GM18505 (cell line): ENCODE data around the gene TMEM63A.
"Not testable (repeated sequence)": the region's sequence is repeated elsewhere in the genome, so short reads cannot be mapped to it uniquely, and the experiment has no call there.

Source experiments
- ATAC-seq: cut with Tn5 transposase; IDR thresholded peaks from one replicate; pipeline ENCODE4 v1.9.1; 2021; ENCODE audit not compliant: unreplicated experiment
- POLR2A ChIP-seq: IDR thresholded peaks from 4 replicates; pipeline ENCODE4 v1.6.1; 2011; ENCODE audit warnings: borderline replicate concordance; ENCODE audit not compliant: insufficient read depth, insufficient read length; ENCODE audit errors: extremely low read depth

Gene TMEM63A

DNA sequence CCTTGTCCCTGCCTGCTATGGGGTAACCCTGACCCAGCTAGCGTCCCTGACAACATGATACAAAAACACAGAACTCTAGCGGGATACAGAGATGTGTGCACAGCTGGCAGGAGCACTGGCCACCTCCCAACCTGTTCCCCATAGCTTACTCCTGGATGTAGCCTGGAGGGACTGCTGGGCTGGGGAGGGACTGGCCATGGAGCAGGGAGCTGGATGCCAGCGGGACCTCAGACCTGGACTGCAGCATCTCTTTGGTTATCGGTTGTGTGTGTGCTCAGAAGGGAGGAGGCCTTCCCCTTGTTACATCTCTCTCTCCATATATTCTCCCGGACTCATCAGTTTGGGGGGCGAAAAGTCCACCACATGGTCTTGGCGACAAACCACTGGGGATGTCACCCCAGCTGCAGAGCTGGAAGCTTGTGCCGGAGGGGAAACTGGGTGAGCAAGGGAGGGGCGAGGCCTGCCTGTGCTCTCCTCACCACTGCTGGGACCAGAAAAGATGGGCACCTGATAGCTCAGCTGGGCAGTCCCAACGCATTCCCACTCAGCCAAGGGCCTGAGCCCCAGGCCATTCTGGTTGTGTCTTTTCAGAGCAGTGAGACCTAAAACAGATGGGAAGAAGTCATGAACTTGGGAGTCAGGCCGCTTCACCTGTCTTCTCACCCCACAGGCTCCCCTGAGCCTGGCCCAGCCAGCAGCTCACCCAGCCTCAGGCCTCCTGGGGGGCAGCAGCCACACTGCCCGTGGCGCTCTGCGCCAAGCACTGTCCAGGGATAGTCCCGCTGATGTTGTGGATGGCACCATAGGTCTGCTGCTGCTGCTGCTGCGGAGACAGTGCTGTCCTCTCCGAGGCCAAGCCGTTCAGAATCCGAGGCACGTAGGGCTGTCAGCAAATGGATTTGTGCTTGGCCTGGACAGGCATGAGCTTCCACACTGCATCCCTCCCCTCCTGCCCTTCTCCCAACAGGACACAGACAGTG is 35.6 kb downstream of the TMEM63A start:
- TF ChIP-seq POLR2A: no peak
- no peak for ATAC-seq

DNA sequence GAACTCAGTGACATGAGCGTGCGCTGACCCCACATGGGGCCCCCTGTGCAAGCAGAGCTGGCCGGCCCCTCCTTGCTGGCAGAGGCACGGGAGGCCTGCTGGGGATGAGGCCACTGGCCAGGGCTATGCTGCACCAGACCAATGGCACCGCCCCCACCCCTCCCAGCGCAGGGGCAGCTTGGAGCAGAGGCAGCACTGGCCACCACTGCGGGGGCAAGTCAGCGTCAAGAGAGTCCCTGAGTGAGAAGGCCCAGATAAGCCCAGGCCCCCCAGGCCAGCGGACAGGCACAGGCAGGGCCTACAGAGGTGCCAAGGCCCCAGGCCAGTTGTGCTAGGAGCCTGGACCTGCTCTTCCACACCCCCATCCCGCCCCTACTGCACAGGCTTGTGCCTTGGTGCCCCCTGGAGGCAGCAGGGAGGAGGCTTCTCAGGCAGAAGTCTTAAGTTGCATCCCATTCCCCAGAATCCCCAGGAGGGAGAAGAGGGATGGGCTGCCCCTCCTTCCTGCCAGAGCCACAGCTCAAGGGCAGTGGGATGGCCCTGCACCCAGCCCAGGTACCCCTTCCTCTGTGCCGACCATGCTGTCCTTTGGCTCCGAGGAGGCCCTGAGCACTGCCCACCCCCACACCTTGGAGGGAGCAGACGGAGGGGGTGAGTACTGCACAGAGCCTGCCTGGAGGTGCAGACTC is 36.5 kb downstream of the TMEM63A start:
- ATAC-seq: no peak
- TF ChIP-seq POLR2A: no peak

DNA sequence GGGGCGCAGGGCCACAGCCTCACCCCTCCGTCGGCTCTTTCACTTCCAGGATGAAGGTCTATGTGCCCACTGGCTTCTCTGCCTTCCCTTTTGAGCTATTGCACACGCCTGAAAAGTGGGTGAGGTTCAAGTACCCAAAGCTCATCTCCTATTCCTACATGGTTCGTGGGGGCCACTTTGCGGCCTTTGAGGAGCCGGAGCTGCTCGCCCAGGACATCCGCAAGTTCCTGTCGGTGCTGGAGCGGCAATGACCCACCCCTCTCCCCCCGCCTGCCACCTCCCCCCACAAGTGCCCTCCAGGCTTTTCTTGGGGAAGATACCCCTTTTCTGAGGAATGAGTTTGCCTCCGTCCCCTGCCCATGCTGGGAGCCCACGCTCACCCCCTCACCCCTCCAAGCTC is 37.1 kb downstream of the TMEM63A start:
- TF ChIP-seq POLR2A: no peak
- no peak for ATAC-seq

DNA sequence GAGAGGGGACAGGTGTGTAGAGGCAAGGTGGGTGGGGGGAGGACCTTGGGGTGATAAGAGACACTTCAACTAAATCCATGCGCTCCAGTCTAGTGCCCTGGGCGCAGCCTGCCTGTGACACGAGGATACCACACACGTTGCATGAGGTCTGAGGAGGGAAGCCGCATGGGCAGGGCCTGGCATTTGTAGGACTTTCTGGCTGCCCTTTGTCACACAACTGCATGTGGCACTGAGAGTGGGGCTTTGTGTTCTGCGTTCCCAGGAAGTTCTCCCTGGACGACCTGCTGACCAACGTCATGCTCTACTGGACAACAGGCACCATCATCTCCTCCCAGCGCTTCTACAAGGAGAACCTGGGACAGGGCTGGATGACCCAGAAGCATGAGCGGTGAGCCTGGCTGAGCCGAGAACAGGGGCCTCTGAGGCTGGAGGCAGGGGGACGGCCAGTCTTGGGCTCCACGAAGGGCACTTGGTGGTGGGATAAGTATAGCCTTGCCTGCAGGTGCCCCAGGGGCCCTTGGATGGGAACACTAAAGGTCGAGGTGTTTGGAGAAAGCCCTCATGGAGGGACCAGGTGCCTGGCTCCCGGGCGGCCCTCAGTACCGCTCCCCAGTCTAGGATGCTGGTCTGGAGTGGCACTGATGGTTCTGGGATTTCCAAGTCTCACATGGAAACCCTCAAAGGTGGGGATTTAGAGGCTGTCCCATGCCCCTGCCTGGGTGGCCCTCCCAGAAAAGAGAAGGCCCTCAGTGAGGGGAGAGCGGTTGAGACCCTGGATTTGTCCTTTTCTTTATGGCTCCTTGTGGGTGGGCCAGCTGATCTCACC is 37.7 kb downstream of the TMEM63A start:
- TF ChIP-seq POLR2A: no peak
- no peak for ATAC-seq

DNA sequence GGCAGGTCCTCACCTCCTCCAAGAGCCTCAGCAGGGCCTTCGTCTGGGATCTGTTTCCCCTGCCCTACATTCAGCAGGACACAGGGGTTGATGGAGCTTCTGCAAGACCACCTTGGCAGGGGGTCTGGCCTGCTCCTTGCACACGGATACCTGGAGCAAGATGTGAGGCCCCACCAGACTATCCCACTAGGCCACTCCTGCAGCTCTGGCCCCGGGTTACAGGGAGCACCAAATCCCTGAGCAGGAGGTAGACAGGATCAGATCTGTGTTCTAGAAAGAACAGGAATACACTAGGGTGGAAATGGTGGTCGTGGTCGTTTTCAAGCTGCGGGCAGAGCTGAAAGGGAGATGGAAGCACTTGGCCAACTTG is 38.8 kb downstream of the TMEM63A start:
- ATAC-seq: no peak
- TF ChIP-seq POLR2A: no peak

DNA sequence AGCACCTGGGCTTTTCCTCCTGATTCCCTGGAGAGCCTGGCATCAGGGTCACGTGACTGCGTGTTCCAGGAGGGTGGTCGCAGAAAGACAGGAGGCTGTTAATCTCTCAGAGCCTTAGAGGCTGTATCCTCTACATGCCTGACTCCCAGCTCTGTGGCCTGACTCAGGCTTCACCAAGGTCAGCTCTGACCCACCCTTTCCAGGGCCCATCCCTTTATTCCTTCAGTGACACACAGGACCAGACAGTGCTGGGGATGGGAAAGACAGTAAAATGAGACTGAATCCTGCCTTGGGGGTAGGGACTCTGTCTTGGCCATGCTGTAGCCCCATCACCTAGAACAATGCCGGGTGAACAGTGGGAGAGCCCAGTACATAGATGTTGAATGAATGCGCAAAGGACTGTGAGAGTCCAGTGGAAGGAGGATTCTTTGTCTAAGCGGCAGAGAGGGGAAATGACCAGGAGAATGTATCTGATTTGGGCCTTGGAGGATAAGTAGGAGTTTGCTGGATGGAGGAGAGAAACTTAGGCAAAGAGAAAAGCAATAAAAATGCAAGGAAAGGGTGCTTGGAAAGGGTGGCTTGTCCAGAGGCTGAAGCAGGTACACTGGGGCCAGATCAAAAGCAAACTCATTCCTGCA is 39.3 kb downstream of the TMEM63A start:
- TF ChIP-seq POLR2A: no peak
- ATAC-seq: no peak

DNA sequence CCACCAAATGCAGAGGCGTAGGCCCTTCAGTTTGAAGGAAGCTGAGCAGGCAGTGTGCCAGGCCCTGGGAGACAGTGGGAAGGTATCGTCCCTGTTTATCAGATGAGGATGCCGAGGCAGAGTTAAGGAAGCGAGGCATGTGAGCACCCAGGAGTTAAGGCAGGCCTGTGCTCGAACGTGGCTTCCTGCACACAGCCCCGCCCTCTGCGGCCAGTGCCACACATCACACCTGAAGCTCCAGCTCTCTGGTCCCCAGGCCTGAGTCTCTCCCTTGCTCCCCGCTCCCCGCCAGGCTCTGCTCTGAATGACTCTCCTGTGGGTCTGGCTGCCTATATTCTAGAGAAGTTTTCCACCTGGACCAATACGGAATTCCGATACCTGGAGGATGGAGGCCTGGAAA is 40.1 kb downstream of the TMEM63A start:
- TF ChIP-seq POLR2A: no peak
- ATAC-seq: no peak

DNA sequence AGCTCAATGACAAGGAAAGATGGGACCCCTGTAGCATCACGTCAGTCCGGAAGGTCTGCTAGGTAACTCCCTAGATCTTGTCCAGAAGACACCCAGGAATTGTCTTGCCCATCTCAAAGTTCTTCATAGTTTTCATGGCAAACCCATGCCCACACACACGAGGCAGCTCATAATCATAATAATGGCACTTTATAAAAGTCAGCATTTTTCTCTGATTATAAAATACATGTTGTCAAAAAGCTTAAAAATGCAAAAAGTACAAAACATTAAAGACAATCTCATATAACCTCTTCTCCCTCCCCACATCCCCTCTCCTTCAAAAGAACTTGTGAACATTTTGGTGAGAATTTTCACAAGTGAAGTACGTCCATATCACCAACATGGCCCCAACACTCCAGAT is 41.5 kb downstream of the TMEM63A start:
- no peak for TF ChIP-seq POLR2A
- ATAC-seq: no peak

DNA sequence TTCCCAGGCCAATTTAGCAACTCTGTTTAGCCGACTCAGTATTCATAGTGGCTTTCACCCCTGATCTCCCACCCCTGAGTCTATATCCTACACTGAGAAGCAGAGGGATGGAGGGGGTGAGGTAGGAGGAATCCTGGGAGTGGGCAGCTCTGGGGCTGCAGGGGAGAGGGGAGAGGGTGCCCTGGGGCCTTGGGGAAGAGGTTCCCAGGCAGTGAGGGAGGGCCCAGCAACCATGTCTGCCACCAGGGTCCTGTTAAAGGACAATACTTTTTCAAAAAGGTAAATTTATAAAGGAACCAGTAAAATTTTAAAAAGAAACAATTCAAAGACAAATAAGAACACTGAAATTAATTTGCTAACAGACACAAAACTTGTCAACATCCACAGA is 42.0 kb downstream of the TMEM63A start:
- ATAC-seq: no peak
- TF ChIP-seq POLR2A: no peak

DNA sequence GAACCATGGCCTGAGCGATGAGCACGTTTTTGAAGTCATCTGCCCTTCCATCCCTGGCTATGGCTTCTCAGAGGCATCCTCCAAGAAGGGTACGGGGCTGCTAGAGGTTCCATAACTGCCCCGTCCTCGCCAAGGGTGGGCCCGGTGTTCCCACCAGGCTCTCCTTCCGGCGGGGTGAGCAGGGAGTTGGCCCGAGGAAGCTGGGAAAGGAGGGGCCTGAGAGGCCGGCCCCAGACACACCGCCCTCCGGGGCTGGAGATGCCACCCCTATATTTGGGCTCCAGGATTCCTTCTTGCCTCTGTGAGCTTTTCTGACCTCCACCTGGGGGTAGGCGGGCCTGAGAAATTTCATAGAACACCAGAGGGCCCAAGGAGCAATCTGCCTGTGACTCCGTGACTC is 43.4 kb downstream of the TMEM63A start:
- ATAC-seq: no peak
- TF ChIP-seq POLR2A: no peak

DNA sequence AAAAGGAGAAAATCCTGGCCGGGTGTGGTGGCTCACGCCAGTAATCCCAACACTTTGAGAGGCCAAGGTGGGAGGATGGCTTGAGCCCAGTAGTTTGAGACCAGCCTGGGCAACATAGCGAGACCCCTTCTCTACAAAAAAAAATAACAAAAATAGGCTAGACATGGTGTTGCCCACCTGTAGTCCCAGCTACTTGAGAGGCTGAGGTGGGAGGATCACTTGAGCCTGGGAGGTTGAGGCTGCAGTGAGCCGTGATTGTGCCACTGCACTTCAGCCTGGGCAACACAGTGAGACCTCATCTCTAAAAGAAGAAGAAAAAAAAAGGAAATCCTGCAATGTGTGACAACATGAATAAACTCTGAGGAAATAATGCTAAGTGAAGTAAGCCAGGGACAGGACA is 45.9 kb downstream of the TMEM63A start:
- not testable (repeated sequence) for ATAC-seq

DNA sequence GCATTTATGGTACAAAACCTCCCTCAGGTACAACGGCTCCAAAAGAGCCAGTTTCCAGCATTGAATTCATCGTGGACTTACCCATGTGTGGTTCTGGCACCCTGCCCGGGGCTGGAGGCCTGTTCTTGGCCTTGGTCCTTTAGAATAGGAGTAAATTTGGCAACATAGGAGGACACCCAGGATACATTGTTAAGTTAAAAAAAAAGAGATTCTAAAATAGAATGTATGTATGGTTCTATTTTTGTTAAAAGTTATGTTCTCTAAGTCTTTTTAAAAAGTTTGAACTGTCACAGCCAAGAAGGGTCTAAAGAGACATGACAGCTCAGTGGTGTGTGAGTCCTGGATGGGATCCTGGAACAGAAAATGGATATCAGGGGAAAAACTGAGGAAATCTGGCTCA is 46.3 kb downstream of the TMEM63A start:
- no peak for TF ChIP-seq POLR2A
- ATAC-seq: no peak
